Esophagus muscularis mucosa (tissue), 4 donors: ENCODE measurements around the gene G6PC3.

Experiments
- CTCF ChIP-seq, 3 experiments: fragments of 200-600 bp in 2 of 3; fragments of 450-650 bp in 1 of 3; sonication (generic) in 2 of 3; IDR thresholded peaks; one replicate each; pipeline ENCODE4 v1.5.1; 2017 to 2019; ENCODE audit warnings: antibody characterized with exemption in 3 of 3, mild to moderate bottlenecking in 2 of 3, moderate library complexity in 1 of 3
- EP300 ChIP-seq: sonication (generic); formaldehyde crosslinking; IDR thresholded peaks from one replicate; pipeline ENCODE4 v1.6.1; 2017; ENCODE audit warnings: antibody characterized with exemption
- POLR2A ChIP-seq: fragments of 450-650 bp; IDR thresholded peaks from one replicate; pipeline ENCODE4 v1.6.1; 2017; ENCODE audit warnings: antibody characterized with exemption, moderate library complexity, mild to moderate bottlenecking, low read depth

GRCh38 chr17:44038604-44039011 is 31.9 kb upstream of the G6PC3 start:
- TF ChIP-seq CTCF (IDR thresholded peaks at IDR 0.05) (no peak), POLR2A (no peak), EP300 (no peak)
